Upper lobe of right lung (tissue), 1 donor: ENCODE measurements around the gene LDB2. TPM values are rescaled to one million over a fixed set of nuclear protein-coding genes. Genes with fewer than 3 reads are reported as not detected.
A peak's percentile ranks its signal among the peaks of the same experiment; 100 is the strongest.

Experiments used
- ATAC-seq: fragments of 200-7000 bp; cut with Tn5 transposase; one replicate; pipeline ENCODE4 v1.9.1; 2020; ENCODE audit warnings: mild to moderate bottlenecking, moderate library complexity
- DNase-seq: peaks from one replicate; pipeline ENCODE4 v3.0.0-alpha.2; 2020
- H3K27ac ChIP-seq: fragments of 200-600 bp; one replicate; pipeline ENCODE4 v1.8.0; 2022
- H3K27me3 ChIP-seq: fragments of 200-600 bp; one replicate; pipeline ENCODE4 v1.8.0; 2022; ENCODE audit warnings: mild to moderate bottlenecking
- H3K36me3 ChIP-seq: fragments of 200-600 bp; one replicate; pipeline ENCODE4 v1.8.0; 2022
- H3K4me1 ChIP-seq: fragments of 200-600 bp; one replicate; pipeline ENCODE4 v1.8.0; 2022
- H3K4me3 ChIP-seq: fragments of 200-600 bp; one replicate; pipeline ENCODE4 v1.8.0; 2022; ENCODE audit warnings: mild to moderate bottlenecking
- H3K9me3 ChIP-seq: fragments of 200-600 bp; one replicate; pipeline ENCODE4 v1.8.0; 2022
- intact Hi-C: fragments of 100-400 bp; cut with DNase I; formaldehyde crosslinking; loops from one replicate; pipeline ENCODE4 v1.11.0; 2022
- total RNA-seq: library from RNA; stranded (reverse); fragmentation: NEBNext Ultra II Directional; extraction: Animal tissue kit (Norgen Biotek cat#: 25700); gene quantifications from one replicate; pipeline ENCODE4 v1.2.1, GENCODE V29; 2021
- TF ChIP-seq, protein P1 (sequence below): fragments of 200-600 bp; IDR thresholded peaks from one replicate; pipeline ENCODE4 v1.8.0; 2022; ENCODE audit warnings: antibody characterized with exemption
- donor health status: DM: no; HTN: yes; CAD: no; lungs with severe emphysema.

Gene LDB2
- total RNA-seq, 1 donor from 2014 or later = 139 TPM

DNA sequence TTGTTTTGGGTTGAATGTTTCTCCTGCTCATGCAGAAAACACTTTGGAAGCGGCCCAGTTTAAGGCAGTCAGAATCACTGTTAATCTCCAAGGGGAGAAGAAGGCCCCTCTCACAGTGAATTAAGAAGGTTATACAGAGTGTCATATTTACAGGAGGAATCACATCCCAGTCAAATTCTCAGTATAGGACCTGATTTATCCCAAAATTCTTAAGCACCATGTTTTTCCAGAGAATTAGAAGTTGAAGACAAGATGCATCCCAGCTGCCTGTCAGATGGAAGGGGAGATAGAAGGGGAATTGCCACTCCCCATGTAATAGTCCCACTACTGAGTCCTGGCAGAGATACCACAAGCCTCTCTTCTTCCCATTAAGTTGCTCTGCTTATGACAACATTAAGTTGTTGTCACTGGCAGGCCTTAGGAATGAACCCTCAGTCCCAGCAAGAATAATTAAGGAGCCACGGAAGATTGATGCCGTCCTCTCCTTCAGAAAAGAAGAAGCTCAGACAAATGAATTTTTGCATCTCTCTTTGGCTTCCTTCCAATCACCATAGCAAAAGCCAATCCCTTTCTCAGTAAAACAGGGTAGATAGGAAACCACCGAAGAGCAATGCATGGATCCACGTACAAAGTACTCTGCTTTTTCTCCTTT is 138.4 kb downstream of the LDB2 start:
- Histone ChIP-seq H3K4me3 (no peak overlapping the region), H3K27me3 (no peaks in the 10 kb centered on the region), H3K4me1 (no peaks in the 10 kb centered on the region), H3K9me3 (no peaks in the 10 kb centered on the region), H3K36me3 (no peaks in the 10 kb centered on the region), H3K27ac (no peak overlapping the region)
- ATAC-seq (no peak), DNase-seq (no peak)
- intact Hi-C loops = no loop called here
- TF ChIP-seq, protein P1, sequence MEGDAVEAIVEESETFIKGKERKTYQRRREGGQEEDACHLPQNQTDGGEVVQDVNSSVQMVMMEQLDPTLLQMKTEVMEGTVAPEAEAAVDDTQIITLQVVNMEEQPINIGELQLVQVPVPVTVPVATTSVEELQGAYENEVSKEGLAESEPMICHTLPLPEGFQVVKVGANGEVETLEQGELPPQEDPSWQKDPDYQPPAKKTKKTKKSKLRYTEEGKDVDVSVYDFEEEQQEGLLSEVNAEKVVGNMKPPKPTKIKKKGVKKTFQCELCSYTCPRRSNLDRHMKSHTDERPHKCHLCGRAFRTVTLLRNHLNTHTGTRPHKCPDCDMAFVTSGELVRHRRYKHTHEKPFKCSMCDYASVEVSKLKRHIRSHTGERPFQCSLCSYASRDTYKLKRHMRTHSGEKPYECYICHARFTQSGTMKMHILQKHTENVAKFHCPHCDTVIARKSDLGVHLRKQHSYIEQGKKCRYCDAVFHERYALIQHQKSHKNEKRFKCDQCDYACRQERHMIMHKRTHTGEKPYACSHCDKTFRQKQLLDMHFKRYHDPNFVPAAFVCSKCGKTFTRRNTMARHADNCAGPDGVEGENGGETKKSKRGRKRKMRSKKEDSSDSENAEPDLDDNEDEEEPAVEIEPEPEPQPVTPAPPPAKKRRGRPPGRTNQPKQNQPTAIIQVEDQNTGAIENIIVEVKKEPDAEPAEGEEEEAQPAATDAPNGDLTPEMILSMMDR = no peak

DNA sequence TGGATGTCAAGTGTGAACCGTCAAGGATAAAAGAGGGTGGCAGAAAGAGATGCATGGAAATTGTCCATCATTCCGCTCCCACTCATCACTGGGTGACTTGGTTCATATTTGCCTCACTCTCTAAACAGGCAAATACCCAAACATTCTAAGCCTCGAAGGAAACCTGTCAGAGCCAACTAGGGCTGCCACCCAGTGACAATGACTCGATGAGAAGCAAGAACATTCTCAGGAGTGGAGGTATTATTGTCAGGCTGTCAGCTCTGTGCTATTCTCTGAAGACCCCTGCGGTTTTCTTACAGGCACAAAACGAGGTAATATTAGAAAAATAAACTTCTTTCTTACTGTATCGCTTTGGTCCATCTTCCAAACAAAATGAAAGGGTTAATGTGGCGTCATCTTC is 139.6 kb downstream of the LDB2 start:
- no peak overlapping the region for H3K4me3 ChIP-seq
- no peaks in the 10 kb centered on the region for H3K9me3 ChIP-seq
- no peak overlapping the region for H3K27ac ChIP-seq
- ATAC-seq = no peak
- TF ChIP-seq, protein P1 = no peak
- intact Hi-C loops = no loop called here
- no peak for DNase-seq
- no peaks in the 10 kb centered on the region for H3K36me3 ChIP-seq
- no peaks in the 10 kb centered on the region for H3K27me3 ChIP-seq
- H3K4me1 ChIP-seq = no peaks in the 10 kb centered on the region

- no peak for DNase-seq
- Histone ChIP-seq H3K4me3 (no peak overlapping the region), H3K4me1 (no peaks in the 10 kb centered on the region), H3K27me3 (no peaks in the 10 kb centered on the region), H3K27ac (no peak overlapping the region), H3K36me3 (no peaks in the 10 kb centered on the region), H3K9me3 (no peaks in the 10 kb centered on the region)
- TF ChIP-seq, protein P1 = no peak
- intact Hi-C loops = no loop called here
- ATAC-seq = no peak
Observed at GRCh38 chr4:16758255-16758654, 140.2 kb downstream of the LDB2 start.

- no peaks in the 10 kb centered on the region for H3K9me3 ChIP-seq
- no peak overlapping the region for H3K4me3 ChIP-seq
- H3K27ac ChIP-seq = no peak overlapping the region
- H3K36me3 ChIP-seq = no peaks in the 10 kb centered on the region
- TF ChIP-seq, protein P1 = no peak
- H3K27me3 ChIP-seq = no peaks in the 10 kb centered on the region
- intact Hi-C loops = no loop called here
- DNase-seq (no peak), ATAC-seq (peak; percentile 23)
- H3K4me1 ChIP-seq = no peaks in the 10 kb centered on the region
Observed at GRCh38 chr4:16757080-16757521, 141.3 kb downstream of the LDB2 start.

GRCh38 chr4:16754104-16754503 is 144.3 kb downstream of the LDB2 start:
- Histone ChIP-seq H3K4me1 (no peaks in the 10 kb centered on the region), H3K9me3 (no peaks in the 10 kb centered on the region), H3K36me3 (no peaks in the 10 kb centered on the region), H3K27me3 (no peaks in the 10 kb centered on the region), H3K4me3 (no peak overlapping the region), H3K27ac (no peak overlapping the region)
- TF ChIP-seq, protein P1 = no peak
- DNase-seq (no peak), ATAC-seq (no peak)
- intact Hi-C loops = no loop called here

GRCh38 chr4:16752150-16752549 is 146.3 kb downstream of the LDB2 start:
- TF ChIP-seq, protein P1 = peak; percentile 22
- H3K36me3 ChIP-seq = no peaks in the 10 kb centered on the region
- intact Hi-C loops = no loop called here
- no peak overlapping the region for H3K4me3 ChIP-seq
- H3K27me3 ChIP-seq = no peaks in the 10 kb centered on the region
- ATAC-seq = no peak
- no peaks in the 10 kb centered on the region for H3K4me1 ChIP-seq
- H3K9me3 ChIP-seq = no peaks in the 10 kb centered on the region
- no peak overlapping the region for H3K27ac ChIP-seq
- no peak for DNase-seq
